Right lobe of liver (tissue), 6 donors: ENCODE measurements around the gene NFATC3. TPM values are rescaled to one million over a fixed set of nuclear protein-coding genes. Genes with fewer than 3 reads are reported as not detected.

Experiments used
- ATAC-seq, 4 donors: fragments of 200-7000 bp; cut with Tn5 transposase; one replicate each; pipeline ENCODE4 v1.9.1; 2020; ENCODE audit warnings: mild to moderate bottlenecking in 4 of 4, moderate library complexity in 4 of 4
- DNase-seq, 3 donors: peaks; one replicate each; pipeline ENCODE4 v3.0.0-alpha.2; 2020
- H3K27ac ChIP-seq, 3 donors: fragments of 200-600 bp; one replicate each; pipeline ENCODE4 v1.8.0; 2022
- H3K27me3 ChIP-seq, 2 donors: fragments of 200-600 bp; one replicate each; pipeline ENCODE4 v1.8.0; 2022
- H3K36me3 ChIP-seq, 4 donors: fragments of 200-600 bp; sonication (generic) in 1 of 4; one replicate each; pipeline versions ENCODE4 v1.5.1 to v1.8.0; 2017 to 2022; ENCODE audit warnings: control low read depth in 1 of 4
- H3K4me1 ChIP-seq, 4 donors: fragments of 200-600 bp; sonication (generic) in 1 of 4; one replicate each; pipeline versions ENCODE4 v1.5.1 to v1.8.0; 2017 to 2022; ENCODE audit warnings: control low read depth in 1 of 4
- H3K4me3 ChIP-seq, 3 donors: fragments of 200-600 bp; one replicate each; pipeline ENCODE4 v1.8.0; 2022
- H3K9me3 ChIP-seq, 4 donors: fragments of 200-600 bp; sonication (generic) in 1 of 4; one replicate each; pipeline versions ENCODE4 v1.5.1 to v1.8.0; 2017 to 2022; ENCODE audit warnings: control low read depth in 1 of 4
- POLR2A ChIP-seq: fragments of 450-650 bp; IDR thresholded peaks from one replicate; pipeline ENCODE4 v1.6.1; 2017; ENCODE audit warnings: antibody characterized with exemption, mild to moderate bottlenecking
- WGBS: methylation state at CpG from one replicate; pipeline ENCODE4 v1.1.6; 2018; ENCODE audit warnings: low coverage, low lambda C conversion rate; ENCODE audit not compliant: insufficient coverage; ENCODE audit errors: missing lambda C conversion rate; 5-methylcytosine and 5-hydroxymethylcytosine counted together
- intact Hi-C, 2 donors: fragments of 100-400 bp; cut with DNase I; formaldehyde crosslinking; loops; one replicate each; pipeline versions ENCODE4 v1.11.2 to v1.14.1; 2022
- total RNA-seq, 6 experiments: library from RNA; depleted of rRNA in 2 of 6; stranded (reverse); fragments of >200 nt in 2 of 6; fragmentation: NEBNext Ultra II Directional in 3 of 6; extraction: Animal tissue kit (Norgen Biotek cat#: 25700) in 3 of 6; gene quantifications; one replicate each; pipeline versions ENCODE4 v1.1.0 to v1.2.4, GENCODE V29; 2016 to 2023
- TF ChIP-seq, protein P1 (sequence below), 4 donors: fragments of 200-600 bp in 3 of 4; fragments of 450-650 bp in 1 of 4; IDR thresholded peaks; one replicate each; pipeline versions ENCODE4 v1.5.1 to v1.8.0; 2016 to 2022; ENCODE audit warnings: antibody characterized with exemption in 4 of 4, mild to moderate bottlenecking in 2 of 4
- donor health status: DM: no; HTN: yes; CAD: no.
- donor health status: DM: no; HTN: no; CAD: no.
- donor health status: DM: no; HTN: no; CAD: no.
- donor health status: DM: no; HTN: yes; CAD: no.
- donor health status: DM: no; HTN: yes; CAD: no.

NFATC3 gene
- total RNA-seq, 6 experiments from 2014 or later = 19.9 to 30.1 (median 25.1) TPM

DNA sequence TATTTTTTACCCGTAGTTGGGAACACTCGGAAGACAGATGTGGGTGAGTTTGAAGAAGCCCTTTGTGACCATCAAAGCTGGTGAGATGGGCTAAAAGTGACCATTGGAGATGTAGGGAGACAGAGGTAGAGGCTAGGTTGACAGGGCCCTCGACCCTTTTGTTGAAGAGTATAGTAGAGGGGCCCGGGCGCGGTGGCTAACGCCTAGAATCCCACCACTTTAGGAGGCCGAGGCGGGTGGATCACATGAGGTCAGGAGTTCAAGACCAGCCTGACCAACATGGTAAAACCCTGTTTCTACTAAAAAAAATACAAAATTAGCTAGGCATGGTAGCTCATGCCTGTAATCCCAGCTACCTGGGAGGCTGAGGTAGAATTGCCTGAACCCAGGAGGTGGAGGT lies 16.2 kb upstream of the NFATC3 start:
- ATAC-seq = no peak
- DNase-seq = peak in 1 of 3 donors; percentile 35
- H3K27ac ChIP-seq = no peak overlapping the region
- WGBS = 95% methylated on average over 2 of the region's 9 CpGs
- no peaks in the 10 kb centered on the region for H3K9me3 ChIP-seq
- peaks cover 0 to 24% (median 9%) of the 10 kb centered on the region in 4 donors for H3K4me1 ChIP-seq
- TF ChIP-seq, protein P1, sequence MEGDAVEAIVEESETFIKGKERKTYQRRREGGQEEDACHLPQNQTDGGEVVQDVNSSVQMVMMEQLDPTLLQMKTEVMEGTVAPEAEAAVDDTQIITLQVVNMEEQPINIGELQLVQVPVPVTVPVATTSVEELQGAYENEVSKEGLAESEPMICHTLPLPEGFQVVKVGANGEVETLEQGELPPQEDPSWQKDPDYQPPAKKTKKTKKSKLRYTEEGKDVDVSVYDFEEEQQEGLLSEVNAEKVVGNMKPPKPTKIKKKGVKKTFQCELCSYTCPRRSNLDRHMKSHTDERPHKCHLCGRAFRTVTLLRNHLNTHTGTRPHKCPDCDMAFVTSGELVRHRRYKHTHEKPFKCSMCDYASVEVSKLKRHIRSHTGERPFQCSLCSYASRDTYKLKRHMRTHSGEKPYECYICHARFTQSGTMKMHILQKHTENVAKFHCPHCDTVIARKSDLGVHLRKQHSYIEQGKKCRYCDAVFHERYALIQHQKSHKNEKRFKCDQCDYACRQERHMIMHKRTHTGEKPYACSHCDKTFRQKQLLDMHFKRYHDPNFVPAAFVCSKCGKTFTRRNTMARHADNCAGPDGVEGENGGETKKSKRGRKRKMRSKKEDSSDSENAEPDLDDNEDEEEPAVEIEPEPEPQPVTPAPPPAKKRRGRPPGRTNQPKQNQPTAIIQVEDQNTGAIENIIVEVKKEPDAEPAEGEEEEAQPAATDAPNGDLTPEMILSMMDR (IDR thresholded peaks at IDR 0.05) = no peak
- no peak for TF ChIP-seq POLR2A
- intact Hi-C loops = no loop called here
- no peaks in the 10 kb centered on the region for H3K27me3 ChIP-seq
- H3K4me3 ChIP-seq = no peak overlapping the region
- H3K36me3 ChIP-seq = peaks cover 0 to 9% (median 2%) of the 10 kb centered on the region in 4 donors

DNA sequence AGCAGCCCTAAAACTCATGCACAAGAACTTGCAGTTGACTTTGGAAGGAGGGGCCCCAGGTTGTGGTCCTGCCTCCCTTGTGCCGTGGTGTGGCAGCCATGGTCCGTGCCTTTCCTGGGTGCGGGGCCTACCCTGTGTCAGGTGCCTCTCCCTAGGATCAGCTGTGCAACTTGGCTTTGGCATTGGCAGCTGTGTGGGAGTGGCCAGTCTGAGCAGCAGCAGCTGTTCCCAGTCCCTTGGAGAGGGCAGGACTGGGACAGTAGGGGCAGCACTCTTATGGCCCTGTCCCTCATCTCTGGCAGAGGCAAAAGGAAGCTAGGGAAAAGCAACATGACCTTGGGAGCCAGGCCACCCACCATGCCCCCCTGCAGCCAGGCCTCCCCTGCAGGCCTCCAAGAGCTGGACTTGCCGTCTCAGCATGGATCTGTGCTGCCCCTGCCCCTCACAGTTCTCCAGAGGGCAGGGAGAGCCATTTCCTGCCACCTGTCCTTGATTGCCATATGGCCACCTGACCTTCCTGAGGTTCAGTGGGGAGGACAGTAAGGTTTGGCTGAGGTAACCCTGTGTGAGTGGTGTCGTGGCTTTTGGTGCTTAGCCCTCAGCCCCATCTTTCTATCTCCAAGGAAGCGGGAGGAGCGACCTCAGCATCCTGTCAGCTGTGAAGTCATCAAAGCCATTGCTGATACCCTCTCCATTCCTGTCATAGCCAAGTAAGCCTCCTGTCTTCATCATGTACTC lies 15.5 kb upstream of the NFATC3 start:
- Histone ChIP-seq H3K27ac (no peak overlapping the region), H3K36me3 (peaks cover 0 to 12% (median 2%) of the 10 kb centered on the region in 4 donors), H3K4me1 (peaks cover 0 to 24% (median 9%) of the 10 kb centered on the region in 4 donors)

GRCh38 chr16:68070249-68070730 lies 14.9 kb upstream of the NFATC3 start:
- no peak for TF ChIP-seq POLR2A
- TF ChIP-seq, protein P1 (IDR thresholded peaks at IDR 0.05) = no peak
- DNase-seq (peak in 1 of 3 donors; percentile 43), ATAC-seq (no peak)
- peaks cover 0 to 12% (median 2%) of the 10 kb centered on the region in 4 donors for H3K36me3 ChIP-seq
- peaks cover 0 to 28% (median 9%) of the 10 kb centered on the region in 4 donors for H3K4me1 ChIP-seq
- no peak overlapping the region for H3K4me3 ChIP-seq
- H3K27me3 ChIP-seq = no peaks in the 10 kb centered on the region
- no peaks in the 10 kb centered on the region for H3K9me3 ChIP-seq
- no peak overlapping the region for H3K27ac ChIP-seq
- 100% methylated on average over 1 of the region's 2 CpGs for WGBS
- intact Hi-C loops = loop anchor here in 1 of 2 donors (10.0 kb wide), 1 partner anchor 165 kb away; the partner anchor contains the start of gene ESRP2

More for the DNA sequence above, 15.5 kb upstream of the NFATC3 start:
- Histone ChIP-seq H3K9me3 (no peaks in the 10 kb centered on the region), H3K27me3 (no peaks in the 10 kb centered on the region), H3K4me3 (no peak overlapping the region)
- DNase-seq (peak; percentile 44 to 75 (median 64)), ATAC-seq (peak; percentile 39 to 72 (median 56))
- intact Hi-C loops = loop anchor here in 1 of 2 donors (10.0 kb wide), 1 partner anchor 165 kb away; the partner anchor contains the start of gene ESRP2
- TF ChIP-seq, protein P1 (IDR thresholded peaks at IDR 0.05) = no peak
- TF ChIP-seq POLR2A = no peak
- WGBS = 50% methylated on average over 1 of the region's 7 CpGs

DNA sequence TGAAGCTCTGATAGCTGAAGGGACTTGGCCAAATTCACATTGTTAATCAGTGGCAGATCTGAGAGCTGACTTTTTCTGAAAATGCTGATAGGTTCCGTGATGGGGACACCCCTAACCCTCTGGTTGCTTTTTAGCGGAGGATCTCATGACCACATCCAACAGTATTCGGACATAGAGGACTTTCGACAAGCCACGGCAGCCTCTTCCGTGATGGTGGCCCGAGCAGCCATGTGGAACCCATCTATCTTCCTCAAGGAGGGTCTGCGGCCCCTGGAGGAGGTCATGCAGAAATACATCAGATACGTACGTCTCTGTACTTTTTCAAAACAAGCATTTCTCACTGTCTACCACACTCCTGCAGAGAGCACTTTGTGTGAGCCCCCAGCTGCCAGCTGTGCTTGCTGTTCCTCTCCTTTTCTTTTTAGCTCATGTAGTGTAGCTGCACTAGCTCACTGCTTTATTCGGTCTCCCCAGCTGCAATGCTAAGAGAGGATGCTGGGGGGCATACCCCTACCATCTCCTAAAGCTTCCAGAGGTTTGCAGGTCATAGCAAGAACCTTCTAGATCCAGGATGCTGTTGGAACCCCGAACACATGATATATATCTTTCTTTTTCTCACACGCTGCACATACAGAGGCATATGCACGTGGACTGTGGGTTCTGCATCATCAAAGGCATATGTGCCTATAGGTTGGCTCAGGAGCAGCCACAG lies 14.2 kb upstream of the NFATC3 start:
- Histone ChIP-seq H3K4me3 (no peak overlapping the region), H3K36me3 (peaks cover 0 to 12% (median 2%) of the 10 kb centered on the region in 4 donors), H3K4me1 (peaks cover 0 to 34% (median 12%) of the 10 kb centered on the region in 4 donors), H3K27ac (no peak overlapping the region), H3K9me3 (no peaks in the 10 kb centered on the region), H3K27me3 (no peaks in the 10 kb centered on the region)
- ATAC-seq (no peak), DNase-seq (peak in 1 of 3 donors; percentile 26)
- intact Hi-C loops = loop anchor here in 1 of 2 donors (10.0 kb wide), 1 partner anchor 164 kb away; the partner anchor contains the start of gene ESRP2
- 84% methylated on average over 5 of the region's 14 CpGs for WGBS
- no peak for TF ChIP-seq POLR2A
- TF ChIP-seq, protein P1 (IDR thresholded peaks at IDR 0.05) = no peak
